Raji (cell line): Measurements from ENCODE around the gene CCDC82.

Experiments used
- POLR2A ChIP-seq: IDR thresholded peaks from 2 replicates; pipeline ENCODE4 v1.6.1; 2011; ENCODE audit warnings: low read depth, low read length, control low read depth; ENCODE audit not compliant: insufficient read depth

The CCDC82 gene

DNA sequence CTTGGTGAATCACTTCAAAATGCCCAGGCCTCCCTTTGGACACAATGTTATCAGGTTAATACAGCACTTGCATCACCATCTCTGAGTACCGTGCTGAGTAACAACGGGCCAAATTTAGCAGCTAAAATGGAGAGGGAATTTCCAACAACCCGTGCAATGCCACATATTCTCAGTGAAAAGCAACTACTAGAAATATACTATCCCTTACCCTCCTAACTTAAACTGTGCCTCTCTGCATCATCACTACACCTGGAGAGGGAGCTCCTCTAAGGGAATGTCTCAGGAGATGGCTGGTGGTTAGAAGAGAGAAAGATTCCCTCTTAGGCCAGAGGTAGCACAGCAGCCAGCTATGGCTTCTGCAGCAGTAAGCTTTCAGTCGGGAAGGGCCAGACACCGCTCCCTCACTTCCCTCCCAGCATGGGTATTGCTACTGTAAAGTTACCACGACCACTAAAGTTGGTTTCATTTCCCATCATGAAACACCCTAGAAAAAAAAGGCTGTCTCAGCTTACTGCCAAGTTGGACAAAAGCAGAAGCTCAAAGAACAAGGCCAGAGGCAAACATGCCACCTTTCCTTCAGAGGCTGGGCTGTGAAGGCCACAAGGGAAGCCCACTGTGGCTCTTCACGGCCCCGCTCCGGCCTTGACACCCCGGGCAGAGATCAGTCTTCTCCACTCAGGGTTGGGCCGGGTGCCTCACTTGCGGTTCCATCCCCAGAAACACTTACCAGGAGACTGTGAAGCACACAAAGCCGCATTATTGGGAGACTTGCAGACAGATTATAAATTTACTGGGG, 50.6 kb downstream of the CCDC82 start:
- TF ChIP-seq POLR2A, result 0 out of 2 replicates have a peak, but pooled peaks have one; percentile 36

DNA sequence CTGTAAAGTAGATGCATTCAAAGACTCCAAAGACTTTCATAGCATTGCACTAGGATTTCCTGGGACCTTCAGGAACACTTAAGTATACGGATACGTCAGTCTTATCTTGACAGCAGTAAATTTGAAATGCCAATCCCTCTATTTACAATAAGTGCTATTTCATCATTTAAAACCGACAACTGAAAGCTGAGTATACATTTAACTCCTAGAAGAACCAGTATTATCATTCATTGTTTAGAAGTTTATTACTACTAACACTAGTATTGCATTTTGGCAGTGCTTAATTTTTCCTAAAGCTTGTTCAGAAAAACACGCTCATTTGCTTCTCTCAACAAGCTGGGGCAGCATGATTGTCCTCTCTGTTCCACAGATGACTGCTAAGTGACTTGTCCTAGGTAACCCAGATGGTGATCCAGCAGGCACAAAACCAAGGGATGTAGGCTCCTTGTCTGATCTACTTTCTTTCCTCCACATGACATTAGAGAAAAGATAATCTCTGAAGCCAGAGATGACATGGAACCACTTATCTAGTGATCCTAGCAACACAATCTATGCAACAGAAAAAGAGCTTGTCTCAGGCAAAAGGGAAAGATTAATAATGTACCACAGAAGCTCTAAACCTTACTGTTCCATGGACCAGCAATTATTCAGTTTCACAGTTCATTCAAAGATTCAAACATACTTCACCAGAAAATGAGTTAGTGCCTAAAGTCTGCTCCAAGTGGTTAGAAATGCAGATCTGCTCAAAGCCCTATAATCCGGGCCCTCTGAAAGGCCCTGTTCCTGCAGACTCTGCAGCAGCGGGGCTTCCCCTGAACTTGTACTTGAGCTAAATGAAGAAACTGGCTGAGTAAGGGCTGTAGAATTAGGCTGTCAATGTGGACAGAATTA, 51.9 kb downstream of the CCDC82 start:
- TF ChIP-seq POLR2A, result no peak

DNA sequence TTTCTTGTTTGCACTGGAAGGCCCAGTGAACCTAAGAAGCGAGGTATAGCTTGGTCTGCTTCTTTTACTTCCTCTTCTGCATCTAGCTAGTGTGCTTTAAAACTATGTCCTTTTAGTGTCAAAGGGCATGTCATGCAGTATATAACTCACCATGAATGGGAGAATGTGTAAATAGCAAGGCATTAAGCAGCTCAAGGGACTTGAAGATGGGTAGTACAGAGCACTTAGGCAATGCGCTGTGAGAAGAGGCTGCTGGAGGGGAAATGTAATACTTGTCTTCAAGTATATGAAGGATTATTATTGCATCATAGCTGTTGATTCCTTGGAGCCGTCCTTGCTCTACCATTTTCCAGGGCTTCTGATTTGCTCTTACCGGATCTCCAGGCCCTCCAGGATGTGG, 54.3 kb downstream of the CCDC82 start:
- no peak for TF ChIP-seq POLR2A

DNA sequence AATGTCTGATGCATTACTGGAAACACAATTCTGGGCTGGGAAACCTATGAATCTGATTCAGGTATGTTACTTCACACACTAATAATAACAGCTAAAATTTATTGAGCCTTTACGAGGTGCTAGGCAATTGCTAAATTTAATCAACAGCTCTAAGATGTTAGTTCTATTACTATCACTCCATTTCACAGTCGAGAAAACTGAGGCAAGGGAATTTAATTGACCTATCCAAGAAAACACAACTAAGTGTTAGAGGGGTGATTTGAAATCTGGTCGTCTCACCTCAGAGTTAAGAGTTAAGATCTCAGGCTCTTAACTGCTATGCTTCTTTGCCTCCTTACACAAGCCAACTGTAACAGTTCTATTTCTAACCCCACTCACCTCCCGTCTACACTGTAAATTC, 55.5 kb downstream of the CCDC82 start:
- no peak for TF ChIP-seq POLR2A

DNA sequence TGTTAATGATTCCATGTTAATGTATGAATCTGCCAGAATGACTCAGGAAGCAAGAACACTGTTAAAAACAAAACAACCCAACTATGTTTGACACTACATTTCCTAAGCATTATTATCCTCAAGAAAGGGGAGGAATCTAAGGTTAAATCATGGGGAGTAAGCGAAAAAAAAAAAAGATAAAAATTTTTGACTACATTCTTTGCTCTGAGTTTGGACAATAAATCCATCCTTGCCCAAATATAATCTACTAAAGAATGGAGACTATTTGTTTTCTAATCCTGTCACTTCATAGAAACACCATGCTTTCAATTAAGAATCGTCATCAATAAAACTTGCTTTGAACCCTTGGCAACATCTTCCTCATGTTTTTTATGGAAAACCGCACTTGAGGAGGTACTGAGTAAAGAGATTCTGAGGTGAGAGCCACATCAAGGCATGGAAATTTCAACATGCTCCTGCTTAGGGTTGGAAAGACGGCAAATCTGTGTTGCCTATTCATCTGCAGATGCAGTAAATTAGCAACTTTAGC, 56.5 kb downstream of the CCDC82 start:
- no peak for TF ChIP-seq POLR2A

DNA sequence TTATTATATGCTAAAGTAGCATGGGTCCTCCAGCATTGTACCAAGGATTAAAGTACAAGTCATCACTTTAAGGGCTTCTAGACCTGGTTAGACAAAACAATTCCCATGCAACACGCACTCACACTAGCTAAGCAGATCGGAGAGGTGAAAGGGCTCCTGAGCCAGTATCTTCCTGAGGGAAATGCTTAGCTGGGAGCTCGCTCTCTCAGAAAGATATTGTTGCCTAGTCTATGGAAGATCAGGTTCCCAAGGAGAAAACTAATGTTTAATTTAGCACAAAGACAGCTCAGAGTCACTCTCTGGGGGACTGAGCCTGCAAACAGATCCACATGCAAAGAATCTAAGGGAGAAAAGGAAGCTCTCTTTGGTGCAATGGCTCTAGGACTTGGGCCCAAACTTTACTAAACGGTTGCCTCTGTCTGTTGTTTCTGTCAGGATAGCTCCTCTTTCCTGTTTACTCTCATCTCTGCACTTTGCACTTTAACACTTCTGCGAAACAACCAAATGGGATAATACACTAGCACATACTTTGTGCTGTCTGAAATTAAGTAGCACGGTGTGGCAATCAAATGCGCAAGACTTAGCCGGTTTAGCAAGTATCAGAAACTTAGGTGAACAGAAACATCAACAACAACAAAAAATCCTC, 57.5 kb downstream of the CCDC82 start:
- TF ChIP-seq POLR2A, result no peak

DNA sequence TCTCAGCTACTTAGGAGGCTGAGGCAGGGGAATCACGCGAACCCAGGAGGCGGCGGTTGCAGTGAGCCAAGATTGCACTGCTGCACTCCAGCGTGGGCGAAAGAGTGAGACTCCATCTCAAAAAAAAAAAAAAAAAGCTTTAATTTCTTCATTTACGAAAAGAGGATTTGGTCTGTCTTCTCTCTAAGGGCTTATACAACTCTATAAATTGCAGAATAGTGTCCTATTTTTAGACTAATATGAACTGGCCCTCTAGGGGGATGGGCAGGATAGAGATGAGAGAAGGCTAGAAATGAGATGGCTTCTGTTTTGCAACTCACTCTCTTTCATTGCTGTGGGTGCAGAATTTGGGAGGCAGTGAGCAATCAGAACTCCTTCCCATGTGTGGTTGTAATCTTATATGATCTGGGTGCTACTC, 58.0 kb downstream of the CCDC82 start:
- TF ChIP-seq POLR2A, result no peak

DNA sequence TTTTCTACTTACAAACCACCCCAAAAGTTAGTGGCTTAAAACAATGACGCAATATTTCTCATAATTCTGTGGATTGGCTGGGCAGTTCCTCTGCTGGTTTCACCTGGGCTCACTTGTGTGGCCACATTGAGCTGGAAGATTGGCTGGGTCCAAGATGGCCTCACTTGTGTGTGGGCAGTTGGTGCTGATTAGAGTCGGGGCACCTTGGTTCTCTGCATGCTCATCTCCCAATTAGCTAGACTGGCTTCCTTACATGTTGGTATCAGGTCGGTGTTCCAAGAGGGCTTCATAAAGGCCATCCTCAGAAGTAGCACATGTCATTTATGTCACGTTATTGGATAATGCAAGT, 59.2 kb downstream of the CCDC82 start:
- no peak for TF ChIP-seq POLR2A

DNA sequence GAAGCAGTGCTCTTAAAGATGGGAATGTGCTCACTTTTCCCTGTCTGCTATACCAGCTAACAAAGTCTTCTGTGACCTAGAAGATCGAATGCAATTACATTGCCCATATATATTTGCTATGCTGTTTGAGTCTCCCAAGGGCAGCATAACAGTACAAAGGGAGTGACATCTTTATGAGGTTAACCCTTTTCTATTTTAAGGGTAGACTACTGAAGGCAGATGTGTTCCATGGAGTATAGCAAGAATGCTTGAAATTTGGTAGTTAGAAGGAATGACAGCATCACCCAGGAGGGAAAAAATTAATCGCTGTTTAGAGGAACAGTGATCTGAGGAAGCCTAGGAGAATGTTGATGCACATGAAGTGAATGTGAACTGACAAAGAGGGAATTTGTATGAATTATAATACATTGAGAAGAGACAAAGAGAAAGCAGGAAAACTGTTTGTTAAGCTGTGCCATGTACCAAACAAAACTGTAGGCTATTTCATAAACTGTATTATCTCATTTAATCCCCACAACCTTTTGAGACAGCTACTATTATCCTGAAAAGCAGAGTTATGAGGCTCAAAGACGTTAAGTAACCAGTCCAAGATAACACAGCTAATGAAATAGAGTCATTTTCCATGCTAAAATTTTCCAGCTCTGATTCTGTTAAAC, 59.7 kb downstream of the CCDC82 start:
- no peak for TF ChIP-seq POLR2A

DNA sequence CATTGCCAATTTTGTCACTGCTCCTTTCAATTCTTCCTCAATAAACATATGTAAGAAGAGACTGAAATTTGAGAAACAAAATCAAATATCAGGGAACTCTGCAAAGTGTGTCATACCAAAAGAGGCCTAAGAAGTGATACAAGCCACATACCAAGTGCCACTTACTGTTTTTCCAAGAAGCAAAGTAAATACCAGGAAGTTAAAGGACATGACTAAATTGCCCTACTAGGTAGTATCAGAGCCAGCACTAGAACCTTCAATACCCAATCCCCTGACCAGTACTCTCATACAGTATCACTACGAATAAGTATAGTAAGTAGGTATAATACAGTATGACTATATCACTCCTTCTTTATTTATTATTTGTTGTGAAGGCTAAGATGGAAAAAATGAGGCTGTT, 60.3 kb downstream of the CCDC82 start:
- TF ChIP-seq POLR2A, result no peak

DNA sequence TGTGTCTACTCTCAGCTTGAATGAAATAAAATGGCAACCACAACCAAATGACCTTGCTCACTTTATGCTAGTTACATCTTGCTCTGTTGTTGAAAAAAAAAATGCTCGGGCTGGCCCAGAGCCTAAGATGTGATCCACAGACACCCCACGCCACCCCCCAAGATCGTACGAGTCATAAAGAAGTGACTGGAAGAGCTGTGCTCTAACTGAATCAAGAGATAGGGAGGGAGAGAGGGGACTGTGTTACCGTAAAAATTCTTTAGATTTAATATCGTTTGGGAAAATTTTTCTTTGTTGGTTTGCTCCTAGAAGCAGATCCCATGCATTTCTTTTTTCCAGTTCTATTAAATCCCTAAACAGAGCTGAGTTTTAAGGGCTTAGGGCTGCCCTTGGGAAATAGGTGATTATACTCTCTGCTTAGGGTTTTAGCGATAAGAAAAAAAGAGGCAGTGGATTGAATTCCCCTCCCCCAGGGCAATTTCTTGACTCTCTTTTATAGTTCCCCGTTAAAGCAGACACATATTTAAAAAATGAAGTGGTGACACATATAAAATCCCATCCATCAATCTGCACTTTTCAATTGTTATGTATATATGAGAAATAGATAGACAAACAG, 61.2 kb downstream of the CCDC82 start:
- no peak for TF ChIP-seq POLR2A

DNA sequence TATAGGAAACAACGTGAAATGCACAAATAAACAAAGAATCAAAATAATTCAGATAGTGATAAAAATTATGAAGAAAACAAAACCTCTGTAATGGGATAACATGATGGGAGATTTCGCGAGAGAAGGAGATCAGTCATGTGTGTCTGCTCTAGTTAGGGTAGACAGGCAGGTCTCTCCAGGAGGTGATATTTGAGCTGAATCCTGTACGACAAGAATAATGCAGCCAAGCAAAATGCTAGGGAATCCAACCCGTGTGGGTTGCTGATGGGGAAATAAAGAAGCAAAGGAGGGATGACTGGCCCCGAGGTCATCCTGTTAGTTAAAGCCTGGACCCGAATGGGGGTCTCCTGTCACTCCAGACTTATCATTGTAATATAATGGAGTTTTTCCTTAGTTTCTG, 62.8 kb downstream of the CCDC82 start:
- TF ChIP-seq POLR2A, result no peak

DNA sequence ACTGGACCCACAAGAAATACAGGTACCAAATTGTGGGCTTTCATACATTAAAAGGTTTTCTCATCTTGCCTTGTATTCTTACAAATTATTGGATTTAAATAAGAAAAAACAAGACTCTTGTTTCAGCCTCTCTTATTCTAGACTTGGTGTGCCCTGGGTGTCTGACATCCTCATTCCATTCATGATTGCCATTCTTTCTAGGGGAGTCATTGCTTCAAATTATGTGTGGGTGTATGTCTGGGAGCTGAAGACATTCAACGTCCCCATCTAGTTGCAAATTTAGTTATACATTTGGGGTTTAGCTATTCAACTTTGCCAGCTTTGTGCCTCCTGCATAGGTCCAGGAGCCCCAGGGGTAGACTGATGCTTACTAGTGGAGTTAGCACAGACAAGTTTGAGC, 64.8 kb downstream of the CCDC82 start:
- TF ChIP-seq POLR2A, result no peak

DNA sequence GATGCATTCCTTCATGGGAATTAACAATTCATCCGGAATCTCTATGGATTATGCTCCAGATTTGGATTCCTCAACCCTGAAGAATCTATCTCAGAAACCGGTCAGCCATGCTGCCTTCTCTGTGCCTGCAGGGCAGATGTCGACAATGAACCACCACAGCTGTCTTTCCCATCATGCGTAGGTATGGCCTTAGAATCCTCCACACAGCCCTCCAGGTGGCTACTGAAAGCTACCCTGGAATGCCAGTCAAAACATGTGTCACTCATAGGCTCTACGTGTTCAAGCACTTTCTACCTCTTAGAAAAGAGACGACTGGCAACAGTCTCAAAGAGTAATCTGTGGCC, 66.1 kb downstream of the CCDC82 start:
- no peak for TF ChIP-seq POLR2A
